Loucy (cell line): ENCODE measurements around the gene AKAIN1.

Source experiments
- EZH2phosphoT487 ChIP-seq: fragments of 200-600 bp; IDR thresholded peaks from 2 replicates; pipeline ENCODE4 v1.6.1; 2018; ENCODE audit warnings: antibody characterized with exemption, mild to moderate bottlenecking, moderate library complexity, borderline replicate concordance
- TF ChIP-seq, protein P1 (sequence below): fragments of 200-600 bp; sonication (generic); conservative IDR thresholded peaks from 2 replicates; pipeline ENCODE4 v1.5.1; 2014; ENCODE audit warnings: mild to moderate bottlenecking, antibody characterized with exemption, low read length

DNA sequence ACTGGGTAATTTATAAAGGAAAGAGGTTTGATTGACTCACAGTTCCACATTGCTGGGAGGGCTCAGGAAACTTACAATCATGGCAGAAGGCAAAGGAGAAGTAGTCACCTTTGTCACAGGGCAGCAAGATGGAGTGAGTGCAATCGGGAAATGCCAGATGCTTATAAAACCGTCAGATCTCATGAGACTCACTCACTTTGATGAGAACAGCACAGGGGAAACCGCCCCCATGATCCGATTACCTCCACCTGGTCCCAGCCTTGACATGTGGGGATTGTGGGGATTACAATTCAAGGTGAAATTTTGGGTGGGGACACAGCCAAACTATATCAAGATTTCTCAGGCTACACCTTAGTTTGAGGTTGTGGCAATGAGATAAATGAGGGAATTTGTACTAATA, 54.9 kb downstream of the AKAIN1 start:
- TF ChIP-seq, protein P1, sequence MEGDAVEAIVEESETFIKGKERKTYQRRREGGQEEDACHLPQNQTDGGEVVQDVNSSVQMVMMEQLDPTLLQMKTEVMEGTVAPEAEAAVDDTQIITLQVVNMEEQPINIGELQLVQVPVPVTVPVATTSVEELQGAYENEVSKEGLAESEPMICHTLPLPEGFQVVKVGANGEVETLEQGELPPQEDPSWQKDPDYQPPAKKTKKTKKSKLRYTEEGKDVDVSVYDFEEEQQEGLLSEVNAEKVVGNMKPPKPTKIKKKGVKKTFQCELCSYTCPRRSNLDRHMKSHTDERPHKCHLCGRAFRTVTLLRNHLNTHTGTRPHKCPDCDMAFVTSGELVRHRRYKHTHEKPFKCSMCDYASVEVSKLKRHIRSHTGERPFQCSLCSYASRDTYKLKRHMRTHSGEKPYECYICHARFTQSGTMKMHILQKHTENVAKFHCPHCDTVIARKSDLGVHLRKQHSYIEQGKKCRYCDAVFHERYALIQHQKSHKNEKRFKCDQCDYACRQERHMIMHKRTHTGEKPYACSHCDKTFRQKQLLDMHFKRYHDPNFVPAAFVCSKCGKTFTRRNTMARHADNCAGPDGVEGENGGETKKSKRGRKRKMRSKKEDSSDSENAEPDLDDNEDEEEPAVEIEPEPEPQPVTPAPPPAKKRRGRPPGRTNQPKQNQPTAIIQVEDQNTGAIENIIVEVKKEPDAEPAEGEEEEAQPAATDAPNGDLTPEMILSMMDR: no peak
- TF ChIP-seq EZH2phosphoT487: no peak
